GM21423 (cell line): Measurements from ENCODE around the gene PROK1.

Experiments used
- ATAC-seq: cut with Tn5 transposase; IDR thresholded peaks from one replicate; pipeline ENCODE4 v1.9.1; 2021; ENCODE audit warnings: mild to moderate bottlenecking, moderate library complexity; ENCODE audit not compliant: unreplicated experiment

Gene PROK1

GRCh38 chr1:110464340-110464739, 13.4 kb downstream of the PROK1 start:
- no peak for ATAC-seq

- ATAC-seq: no peak
Observed at GRCh38 chr1:110465038-110465813, 14.3 kb downstream of the PROK1 start.

- no peak for ATAC-seq
Observed at GRCh38 chr1:110465814-110466380, 14.9 kb downstream of the PROK1 start.

GRCh38 chr1:110466646-110467280, 15.8 kb downstream of the PROK1 start:
- no peak for ATAC-seq

- ATAC-seq: no peak
Observed at GRCh38 chr1:110471131-110471530, 20.2 kb downstream of the PROK1 start.

GRCh38 chr1:110472546-110472945, 21.6 kb downstream of the PROK1 start:
- ATAC-seq: no peak

- no peak for ATAC-seq
Observed at GRCh38 chr1:110474444-110474843, 23.5 kb downstream of the PROK1 start.

- ATAC-seq: no peak
Observed at GRCh38 chr1:110475362-110476027, 24.5 kb downstream of the PROK1 start.

GRCh38 chr1:110476028-110476765, 25.2 kb downstream of the PROK1 start:
- no peak for ATAC-seq

- ATAC-seq: no peak
Observed at GRCh38 chr1:110477041-110477440, 26.1 kb downstream of the PROK1 start.

GRCh38 chr1:110477445-110477957, 26.6 kb downstream of the PROK1 start:
- no peak for ATAC-seq

GRCh38 chr1:110477967-110478640, 27.2 kb downstream of the PROK1 start:
- ATAC-seq: no peak

GRCh38 chr1:110478886-110479285, 27.9 kb downstream of the PROK1 start:
- no peak for ATAC-seq

GRCh38 chr1:110480356-110481096, 29.6 kb downstream of the PROK1 start:
- ATAC-seq: no peak

- no peak for ATAC-seq
Observed at GRCh38 chr1:110481968-110482623, 31.1 kb downstream of the PROK1 start.

GRCh38 chr1:110482662-110483307, 31.8 kb downstream of the PROK1 start:
- ATAC-seq: no peak

GRCh38 chr1:110483308-110483685, 32.3 kb downstream of the PROK1 start:
- no peak for ATAC-seq

GRCh38 chr1:110484801-110485200, 33.9 kb downstream of the PROK1 start:
- ATAC-seq: no peak
